ENCODE results near the gene XRCC4.

The XRCC4 gene

DNA sequence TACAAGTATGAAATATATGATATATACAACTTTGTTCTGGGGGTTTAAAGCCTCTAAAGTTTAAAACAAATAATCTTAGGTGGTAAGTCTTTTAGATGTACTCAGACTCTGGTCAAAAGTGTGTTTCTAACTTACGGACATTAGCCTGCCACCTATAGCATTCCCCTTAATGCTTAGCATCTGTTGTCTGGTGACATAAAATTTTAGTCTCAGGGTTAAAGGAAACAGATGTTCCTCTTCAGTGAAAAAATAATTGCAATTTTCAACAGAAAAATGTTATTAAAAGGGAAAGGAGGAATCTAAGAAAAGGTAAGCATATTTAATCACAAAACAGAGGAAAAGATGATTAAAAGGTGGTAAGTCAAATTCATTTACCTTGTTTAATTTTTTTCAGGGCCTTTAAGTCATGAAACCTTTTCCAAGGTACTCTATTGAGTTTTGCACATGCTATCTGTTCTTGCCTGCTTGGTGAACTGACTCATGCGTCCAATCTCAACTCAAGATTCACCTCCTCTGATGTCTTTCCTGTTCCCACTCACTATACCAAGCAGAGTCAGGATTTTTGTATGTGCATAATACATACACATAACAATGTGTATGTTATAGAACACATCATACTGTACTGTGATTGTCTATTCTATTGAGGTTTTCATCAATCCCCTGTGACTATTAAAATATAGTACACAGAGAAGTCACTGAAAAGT lies 8.1 kb upstream of the XRCC4 start:
- TF ChIP-seq, protein P1, sequence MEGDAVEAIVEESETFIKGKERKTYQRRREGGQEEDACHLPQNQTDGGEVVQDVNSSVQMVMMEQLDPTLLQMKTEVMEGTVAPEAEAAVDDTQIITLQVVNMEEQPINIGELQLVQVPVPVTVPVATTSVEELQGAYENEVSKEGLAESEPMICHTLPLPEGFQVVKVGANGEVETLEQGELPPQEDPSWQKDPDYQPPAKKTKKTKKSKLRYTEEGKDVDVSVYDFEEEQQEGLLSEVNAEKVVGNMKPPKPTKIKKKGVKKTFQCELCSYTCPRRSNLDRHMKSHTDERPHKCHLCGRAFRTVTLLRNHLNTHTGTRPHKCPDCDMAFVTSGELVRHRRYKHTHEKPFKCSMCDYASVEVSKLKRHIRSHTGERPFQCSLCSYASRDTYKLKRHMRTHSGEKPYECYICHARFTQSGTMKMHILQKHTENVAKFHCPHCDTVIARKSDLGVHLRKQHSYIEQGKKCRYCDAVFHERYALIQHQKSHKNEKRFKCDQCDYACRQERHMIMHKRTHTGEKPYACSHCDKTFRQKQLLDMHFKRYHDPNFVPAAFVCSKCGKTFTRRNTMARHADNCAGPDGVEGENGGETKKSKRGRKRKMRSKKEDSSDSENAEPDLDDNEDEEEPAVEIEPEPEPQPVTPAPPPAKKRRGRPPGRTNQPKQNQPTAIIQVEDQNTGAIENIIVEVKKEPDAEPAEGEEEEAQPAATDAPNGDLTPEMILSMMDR (IDR thresholded peaks at IDR 0.05; ENCODE audit: control insufficient read depth, insufficient read depth, low read depth, low read length, missing control alignments): no peak
- H3K4me3 ChIP-seq (ENCODE audit: control insufficient read depth, low read depth, low read length): no peak overlapping the region
- no peak for DNase-seq (ENCODE audit: low read depth)

- no peak for DNase-seq (ENCODE audit: low read depth)
- H3K4me3 ChIP-seq (ENCODE audit: control insufficient read depth, low read depth, low read length): no peak overlapping the region
- TF ChIP-seq, protein P1 (IDR thresholded peaks at IDR 0.05; ENCODE audit: control insufficient read depth, insufficient read depth, low read depth, low read length, missing control alignments): no peak
These were observed 5.9 kb upstream of the XRCC4 start for GRCh38 chr5:83071286-83072051.

DNA sequence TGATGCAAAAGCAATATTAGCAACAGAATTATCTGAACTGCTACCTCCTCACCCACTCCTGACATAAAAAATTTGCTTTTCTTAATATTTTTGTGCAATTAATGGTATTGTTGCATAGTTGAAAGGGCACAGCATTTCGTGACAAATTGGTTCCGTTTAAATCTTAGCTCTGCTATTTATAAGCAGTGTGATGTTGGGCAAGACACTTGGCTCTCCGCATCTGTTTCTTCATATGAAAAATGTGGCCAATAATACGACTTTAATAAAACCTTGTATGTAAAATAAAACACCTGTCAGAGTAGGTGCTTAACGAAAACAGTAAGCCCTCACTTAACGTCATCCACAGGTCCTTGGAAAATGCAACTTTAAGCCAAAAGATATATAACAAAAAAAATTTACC lies 4.4 kb upstream of the XRCC4 start:
- DNase-seq (ENCODE audit: low read depth): no peak
- H3K4me3 ChIP-seq (ENCODE audit: control insufficient read depth, low read depth, low read length): no peak overlapping the region
- TF ChIP-seq, protein P1 (IDR thresholded peaks at IDR 0.05; ENCODE audit: control insufficient read depth, insufficient read depth, low read depth, low read length, missing control alignments): no peak

- peak overlapping the region; percentile 90 for H3K4me3 ChIP-seq (ENCODE audit: control insufficient read depth, low read depth, low read length)
- TF ChIP-seq, protein P1 (IDR thresholded peaks at IDR 0.05; ENCODE audit: control insufficient read depth, insufficient read depth, low read depth, low read length, missing control alignments): no peak
- no peak for DNase-seq (ENCODE audit: low read depth)
These were observed 415 bp downstream of the XRCC4 start for GRCh38 chr5:83077662-83078261.

DNA sequence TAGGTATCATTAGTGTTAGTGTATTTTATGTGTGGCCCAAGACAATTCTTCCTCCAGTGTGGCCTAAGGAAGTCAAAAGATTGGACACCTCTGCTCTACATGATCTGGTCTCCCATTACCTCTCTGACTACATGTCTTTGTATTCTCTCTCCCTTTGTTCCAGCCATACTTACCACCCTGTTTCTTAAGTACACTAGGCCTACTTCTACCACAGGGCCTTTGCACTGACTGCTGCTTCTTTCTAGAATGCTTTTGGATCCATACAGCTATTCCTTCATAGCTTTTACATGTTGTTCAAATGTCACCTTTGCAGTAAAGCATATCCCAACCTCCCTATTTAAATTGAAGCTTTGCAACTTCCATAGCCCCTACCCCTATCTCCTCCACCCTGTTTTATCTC lies 5.4 kb downstream of the XRCC4 start:
- no peak for DNase-seq (ENCODE audit: low read depth)
- no peak overlapping the region for H3K4me3 ChIP-seq (ENCODE audit: control insufficient read depth, low read depth, low read length)
- TF ChIP-seq, protein P1 (IDR thresholded peaks at IDR 0.05; ENCODE audit: control insufficient read depth, insufficient read depth, low read depth, low read length, missing control alignments): no peak

DNA sequence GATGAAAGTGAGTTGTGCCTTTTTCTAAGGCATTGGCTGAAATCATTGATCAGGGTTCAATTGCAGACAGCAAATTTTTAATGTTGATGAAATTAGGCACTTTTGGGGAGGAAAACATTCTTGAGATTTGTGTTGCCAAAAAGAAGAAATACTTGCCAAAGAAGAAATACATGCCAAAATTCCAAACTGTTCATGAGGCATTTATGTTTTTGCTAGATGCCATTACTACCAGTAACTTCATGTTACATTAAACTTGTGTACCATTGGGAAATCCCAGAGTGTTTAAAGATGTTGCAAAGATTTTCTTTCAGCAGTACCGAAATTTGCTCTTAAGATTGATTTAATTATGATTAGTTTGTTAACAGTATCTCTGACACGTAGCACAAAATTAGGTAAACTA lies 7.0 kb downstream of the XRCC4 start:
- DNase-seq (ENCODE audit: low read depth): no peak
- TF ChIP-seq, protein P1 (IDR thresholded peaks at IDR 0.05; ENCODE audit: control insufficient read depth, insufficient read depth, low read depth, low read length, missing control alignments): no peak
- no peak overlapping the region for H3K4me3 ChIP-seq (ENCODE audit: control insufficient read depth, low read depth, low read length)

Measured in AG09309 (cell line).